ENCODE data around the gene GPATCH8.

DNA sequence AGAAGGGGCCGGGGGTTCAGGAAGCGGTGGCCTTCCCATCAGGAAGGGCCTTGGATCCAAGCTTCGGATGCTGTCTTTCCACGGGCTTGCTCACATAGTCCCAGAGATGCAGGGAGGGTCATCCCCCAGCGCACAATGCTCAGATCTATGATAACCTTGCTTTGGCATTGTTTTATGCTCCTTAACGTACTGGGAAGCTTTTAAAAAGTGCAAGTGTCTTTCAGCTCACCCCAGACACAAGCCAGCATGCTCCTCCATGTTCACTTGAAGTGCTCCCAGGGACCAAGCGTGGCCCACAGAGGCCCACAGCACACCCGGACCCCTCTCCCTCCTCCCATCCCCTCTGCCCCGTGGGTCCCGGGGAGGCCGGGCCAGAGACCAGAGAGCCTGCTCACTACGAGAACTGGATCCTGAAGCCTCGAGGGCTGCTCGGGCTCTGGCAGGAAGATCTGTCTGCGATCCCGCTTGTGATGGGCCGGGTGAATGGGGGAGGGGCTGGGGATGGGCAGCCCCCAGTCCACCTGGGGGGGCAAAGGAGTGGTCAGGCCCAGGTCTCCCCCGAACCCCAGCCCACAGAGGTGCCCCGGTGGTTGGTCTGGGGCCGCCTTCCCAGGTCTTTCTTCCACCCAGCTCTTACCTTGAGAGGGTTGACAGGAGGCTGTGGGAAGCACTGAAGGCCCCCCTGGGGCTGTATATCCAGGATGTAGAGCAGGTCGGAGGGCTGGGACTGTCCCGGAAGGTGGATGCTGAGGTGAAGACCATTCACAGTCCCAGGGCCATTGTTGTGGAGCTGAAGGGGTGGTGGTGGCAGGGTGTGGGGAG, 127.8 kb downstream of the GPATCH8 start:
- TF ChIP-seq, protein P1, sequence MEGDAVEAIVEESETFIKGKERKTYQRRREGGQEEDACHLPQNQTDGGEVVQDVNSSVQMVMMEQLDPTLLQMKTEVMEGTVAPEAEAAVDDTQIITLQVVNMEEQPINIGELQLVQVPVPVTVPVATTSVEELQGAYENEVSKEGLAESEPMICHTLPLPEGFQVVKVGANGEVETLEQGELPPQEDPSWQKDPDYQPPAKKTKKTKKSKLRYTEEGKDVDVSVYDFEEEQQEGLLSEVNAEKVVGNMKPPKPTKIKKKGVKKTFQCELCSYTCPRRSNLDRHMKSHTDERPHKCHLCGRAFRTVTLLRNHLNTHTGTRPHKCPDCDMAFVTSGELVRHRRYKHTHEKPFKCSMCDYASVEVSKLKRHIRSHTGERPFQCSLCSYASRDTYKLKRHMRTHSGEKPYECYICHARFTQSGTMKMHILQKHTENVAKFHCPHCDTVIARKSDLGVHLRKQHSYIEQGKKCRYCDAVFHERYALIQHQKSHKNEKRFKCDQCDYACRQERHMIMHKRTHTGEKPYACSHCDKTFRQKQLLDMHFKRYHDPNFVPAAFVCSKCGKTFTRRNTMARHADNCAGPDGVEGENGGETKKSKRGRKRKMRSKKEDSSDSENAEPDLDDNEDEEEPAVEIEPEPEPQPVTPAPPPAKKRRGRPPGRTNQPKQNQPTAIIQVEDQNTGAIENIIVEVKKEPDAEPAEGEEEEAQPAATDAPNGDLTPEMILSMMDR (IDR thresholded peaks at IDR 0.05) = no peak
- no peak for TF ChIP-seq POLR2AphosphoS5 (IDR thresholded peaks at IDR 0.05; ENCODE audit: insufficient read depth in 1 of 2, low read depth in 1 of 2)
- no peak for TF ChIP-seq POLR2A (IDR thresholded peaks at IDR 0.05)
